CD4-positive, alpha-beta T cell treated with Interleukin-4 for 4 hours (primary cell): ENCODE results near the gene U2AF2.

ENCODE experiments used
- DNase-seq: peaks from one replicate; pipeline ENCODE4 v3.0.0-alpha.2; 2020

The U2AF2 gene

GRCh38 chr19:55622242-55622969 is 32.4 kb upstream of the U2AF2 start:
- no peak for DNase-seq

- no peak for DNase-seq
Observed at GRCh38 chr19:55623130-55623529, 31.7 kb upstream of the U2AF2 start.

- DNase-seq = no peak
Observed at GRCh38 chr19:55623561-55623960, 31.3 kb upstream of the U2AF2 start.

- DNase-seq = peak; percentile 85
Observed at GRCh38 chr19:55624109-55625003, 30.5 kb upstream of the U2AF2 start, which contains the start of gene ZNF784. TSS of gene ZNF784 (minus strand) at chr19:55624566. CDS start at chr19:55624561, 5 bp downstream.

- DNase-seq = no peak
Observed at GRCh38 chr19:55625004-55625326, 29.9 kb upstream of the U2AF2 start.

GRCh38 chr19:55626350-55626749 is 28.5 kb upstream of the U2AF2 start:
- peak; percentile 84 for DNase-seq

- peak; percentile 90 for DNase-seq
Observed at GRCh38 chr19:55632463-55632834, 22.4 kb upstream of the U2AF2 start.

- DNase-seq = no peak
Observed at GRCh38 chr19:55633861-55634260, 21.0 kb upstream of the U2AF2 start.

- peak; percentile 17 for DNase-seq
Observed at GRCh38 chr19:55635334-55635717, 19.5 kb upstream of the U2AF2 start.

GRCh38 chr19:55635856-55636440 is 18.9 kb upstream of the U2AF2 start:
- no peak for DNase-seq

GRCh38 chr19:55636723-55637122 is 18.1 kb upstream of the U2AF2 start:
- no peak for DNase-seq

- DNase-seq = no peak
Observed at GRCh38 chr19:55637534-55637933, 17.3 kb upstream of the U2AF2 start.

- peak; percentile 67 for DNase-seq
Observed at GRCh38 chr19:55638864-55639359, 15.9 kb upstream of the U2AF2 start.

GRCh38 chr19:55640043-55640576 is 14.7 kb upstream of the U2AF2 start:
- DNase-seq = peak; percentile 69

- DNase-seq = peak; percentile 40
Observed at GRCh38 chr19:55640577-55641425, 14.0 kb upstream of the U2AF2 start, which contains the start of gene ZNF580. TSS of gene ZNF580 (plus strand) at chr19:55641002. CDS start at chr19:55642509, 1,507 bp downstream.

GRCh38 chr19:55641426-55642152 is 13.2 kb upstream of the U2AF2 start:
- DNase-seq = peak; percentile 27

GRCh38 chr19:55642153-55643002 is 12.5 kb upstream of the U2AF2 start:
- peak; percentile 18 for DNase-seq

- DNase-seq = peak; percentile 81
Observed at GRCh38 chr19:55643003-55643886, 11.6 kb upstream of the U2AF2 start, which contains the start of gene ZNF581. TSS of gene ZNF581 (plus strand) at chr19:55643649. CDS start at chr19:55644572, 923 bp downstream.

GRCh38 chr19:55643887-55644176 is 11.0 kb upstream of the U2AF2 start:
- DNase-seq = no peak
